HG03196 (cell line): ENCODE data around the gene REL.
"Not testable (repeated sequence)": the region's sequence is repeated elsewhere in the genome, so short reads cannot be mapped to it uniquely, and the experiment has no call there.

Experiments
- ATAC-seq: cut with Tn5 transposase; IDR thresholded peaks from one replicate; pipeline ENCODE4 v1.9.1; 2021; ENCODE audit not compliant: unreplicated experiment

The REL gene

GRCh38 chr2:60906395-60906794, 25.0 kb downstream of the REL start:
- no peak for ATAC-seq

- ATAC-seq = no peak
Observed at GRCh38 chr2:60907329-60907728, 26.0 kb downstream of the REL start.

- no peak for ATAC-seq
Observed at GRCh38 chr2:60925994-60926740, 44.8 kb downstream of the REL start.

GRCh38 chr2:60926741-60927552, 45.6 kb downstream of the REL start:
- ATAC-seq = no peak

- ATAC-seq = not testable (repeated sequence)
Observed at GRCh38 chr2:60932061-60932460, 50.7 kb downstream of the REL start.

- ATAC-seq = no peak
Observed at GRCh38 chr2:60932954-60933353, 51.6 kb downstream of the REL start.

GRCh38 chr2:60934165-60934722, 52.9 kb downstream of the REL start:
- ATAC-seq = no peak

- no peak for ATAC-seq
Observed at GRCh38 chr2:60936757-60937156, 55.4 kb downstream of the REL start.

GRCh38 chr2:60938301-60938700, 56.9 kb downstream of the REL start:
- ATAC-seq = no peak

GRCh38 chr2:60939622-60940021, 58.2 kb downstream of the REL start:
- ATAC-seq = no peak

GRCh38 chr2:60945341-60945740, 64.0 kb downstream of the REL start:
- no peak for ATAC-seq

GRCh38 chr2:60947056-60947455, 65.7 kb downstream of the REL start:
- ATAC-seq = no peak

- no peak for ATAC-seq
Observed at GRCh38 chr2:60948161-60948560, 66.8 kb downstream of the REL start.

- no peak for ATAC-seq
Observed at GRCh38 chr2:60948926-60949579, 67.7 kb downstream of the REL start.

GRCh38 chr2:60954139-60954538, 72.8 kb downstream of the REL start:
- no peak for ATAC-seq

- ATAC-seq = no peak
Observed at GRCh38 chr2:60957224-60957623, 75.8 kb downstream of the REL start.

- ATAC-seq = no peak
Observed at GRCh38 chr2:60957643-60958042, 76.3 kb downstream of the REL start.

- no peak for ATAC-seq
Observed at GRCh38 chr2:60958361-60958760, 77.0 kb downstream of the REL start.

- no peak for ATAC-seq
Observed at GRCh38 chr2:60958800-60959199, 77.4 kb downstream of the REL start.

- ATAC-seq = no peak
Observed at GRCh38 chr2:60959501-60959900, 78.1 kb downstream of the REL start.

- ATAC-seq = no peak
Observed at GRCh38 chr2:60960706-60961105, 79.3 kb downstream of the REL start.

GRCh38 chr2:60961457-60961856, 80.1 kb downstream of the REL start:
- no peak for ATAC-seq
